ENCODE results near the gene DPCD.

GRCh38 chr10:101646364-101646763, 58.2 kb downstream of the DPCD start:
- TF ChIP-seq CTCF (IDR thresholded peaks at IDR 0.05) (no peak), POLR2A (IDR thresholded peaks at IDR 0.05) (no peak)

All from right lobe of liver (tissue), 4 donors.